Naive thymus-derived CD8-positive, alpha-beta T cell (primary cell): ENCODE data around the gene NEUROG1. TPM values are rescaled to one million over a fixed set of nuclear protein-coding genes. Genes with fewer than 3 reads are reported as not detected.
A peak's percentile ranks its signal among the peaks of the same experiment; 100 is the strongest.

Experiments used
- ATAC-seq, 2 donors: fragments of 150-1000 bp; cut with Tn5 transposase in 1 of 2; sonication (Bioruptor Pico), chemical (Tn5 transposase) in 1 of 2; 1 replicate in 1 of 2; 2 replicates in 1 of 2; pipeline ENCODE4 v1.10.0; 2021; ENCODE audit warnings: mild to moderate bottlenecking in 2 of 2, moderate library complexity in 2 of 2
- POLR2A ChIA-PET: fragments of 350-600 bp; sonication (Branson Sonifier 250); formaldehyde crosslinking; loops from one replicate; lab custom pipeline; 2021; ENCODE audit warnings: antibody characterized with exemption; lab: Charles Lee
- DNase-seq, 10 donors: peaks; one replicate each; pipeline versions ENCODE4 v3.0.0 to v3.0.0-alpha.2; 2020 to 2022
- H3K27ac Mint-ChIP-seq, 10 donors: one replicate each; pipeline ENCODE4 v1.8.0; 2020 to 2022; ENCODE audit warnings: mild to moderate bottlenecking in 10 of 10, mixed read lengths in 10 of 10, moderate library complexity in 4 of 10, inconsistent platforms in 1 of 10
- H3K27me3 Mint-ChIP-seq, 5 donors: one replicate each; pipeline ENCODE4 v1.8.0; 2021 to 2022; ENCODE audit warnings: mixed read lengths in 5 of 5
- H3K36me3 Mint-ChIP-seq, 3 donors: one replicate each; pipeline ENCODE4 v1.8.0; 2020 to 2022; ENCODE audit warnings: mixed read lengths in 3 of 3, mild to moderate bottlenecking in 2 of 3, inconsistent platforms in 1 of 3
- H3K4me1 Mint-ChIP-seq, 4 donors: one replicate each; pipeline ENCODE4 v1.8.0; 2021 to 2022; ENCODE audit warnings: mixed read lengths in 4 of 4
- H3K4me3 Mint-ChIP-seq, 10 donors: one replicate each; pipeline ENCODE4 v1.8.0; 2020 to 2022; ENCODE audit warnings: mild to moderate bottlenecking in 10 of 10, mixed read lengths in 10 of 10, moderate library complexity in 6 of 10, inconsistent platforms in 1 of 10
- H3K9me3 Mint-ChIP-seq, 9 donors: one replicate each; pipeline ENCODE4 v1.8.0; 2020 to 2022; ENCODE audit warnings: mixed read lengths in 9 of 9, mild to moderate bottlenecking in 3 of 9, inconsistent platforms in 1 of 9, moderate library complexity in 1 of 9
- polyA plus RNA-seq, 3 donors: library from polyadenylated mRNA; unstranded; fragments of 300-500 nt; fragmentation: Illumina TruSeq; gene quantifications; one replicate each; pipeline ENCODE4 v1.2.3, GENCODE V29; 2021
- total RNA-seq, 8 experiments: library from RNA in 2 of 8; stranded (reverse) in 2 of 8; gene quantifications; one replicate each; pipeline ENCODE4 v1.2.3 and lab custom pipeline; 2021 to 2026

NEUROG1 gene, protein sequence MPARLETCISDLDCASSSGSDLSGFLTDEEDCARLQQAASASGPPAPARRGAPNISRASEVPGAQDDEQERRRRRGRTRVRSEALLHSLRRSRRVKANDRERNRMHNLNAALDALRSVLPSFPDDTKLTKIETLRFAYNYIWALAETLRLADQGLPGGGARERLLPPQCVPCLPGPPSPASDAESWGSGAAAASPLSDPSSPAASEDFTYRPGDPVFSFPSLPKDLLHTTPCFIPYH
- total RNA-seq (not detected), polyA plus RNA-seq (not detected), total RNA-seq (lab: John Stamatoyannopoulos, UW) (0 reads per million in 6 experiments)

DNA sequence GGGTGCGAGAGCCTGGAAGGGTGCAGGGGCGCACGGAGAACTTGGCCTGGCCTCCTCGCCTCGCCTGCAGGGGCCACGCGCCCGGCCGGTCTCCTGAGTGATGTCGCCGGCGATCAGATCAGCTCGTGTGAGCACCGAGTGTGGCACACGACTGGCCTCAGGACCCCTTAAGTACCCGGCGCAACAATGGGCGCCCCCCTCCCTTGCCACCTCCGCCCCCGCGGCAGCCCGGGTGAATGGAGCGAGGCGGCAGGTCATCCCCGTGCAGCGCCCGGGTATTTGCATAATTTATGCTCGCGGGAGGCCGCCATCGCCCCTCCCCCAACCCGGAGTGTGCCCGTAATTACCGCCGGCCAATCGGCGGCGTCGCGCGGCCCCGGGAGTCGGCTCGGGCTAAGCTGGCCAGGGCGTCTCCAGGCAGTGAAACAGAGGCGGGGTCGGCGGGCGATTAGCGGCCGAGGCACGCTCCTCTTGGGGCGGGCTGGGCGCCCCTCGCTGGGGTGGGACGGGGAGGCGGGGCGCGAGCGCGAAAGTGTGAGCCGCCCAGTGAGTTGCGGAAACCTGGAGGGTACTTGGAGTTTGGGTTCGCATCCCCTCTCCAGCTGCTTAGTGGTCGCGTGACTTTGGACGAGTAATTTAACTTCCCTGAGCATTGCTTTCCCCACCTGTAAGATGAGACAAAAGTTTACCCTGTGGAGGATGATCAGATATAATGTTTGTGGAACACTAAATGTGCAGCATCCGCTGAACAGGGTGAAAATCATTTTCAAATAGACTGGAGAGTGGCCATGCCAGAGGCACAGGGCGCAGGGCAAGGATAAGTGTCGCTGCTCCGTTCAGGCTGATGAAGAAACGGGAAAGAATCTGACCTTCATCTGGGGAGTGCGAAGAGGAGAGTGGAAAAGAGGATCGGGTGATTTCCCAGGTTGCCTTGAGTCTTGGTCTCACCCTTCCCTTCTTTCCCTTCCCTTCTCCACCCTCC lies at the start of gene NEUROG1:
NEUROG1 (minus strand) TSS at position 145 of the 982 bp plus-strand sequence. CDS start 274 bp downstream, outside the sequence.
- ATAC-seq (no peak), DNase-seq (no peak)
- no peak within 1 kb of the TSS for H3K27ac Mint-ChIP-seq
- peak within 1 kb of the TSS in 4 of 10 donors; percentile 5 to 69 (median 41) for H3K4me3 Mint-ChIP-seq
- H3K36me3 Mint-ChIP-seq = no peaks in the 10 kb centered on the region
- peaks cover 41 to 95% (median 79%) of the 10 kb centered on the region in 5 donors for H3K27me3 Mint-ChIP-seq
- no peaks in the 10 kb centered on the region for H3K9me3 Mint-ChIP-seq
- H3K4me1 Mint-ChIP-seq = peaks cover 0 to 10% (median 8%) of the 10 kb centered on the region in 4 donors
- POLR2A ChIA-PET = no interaction called here

DNA sequence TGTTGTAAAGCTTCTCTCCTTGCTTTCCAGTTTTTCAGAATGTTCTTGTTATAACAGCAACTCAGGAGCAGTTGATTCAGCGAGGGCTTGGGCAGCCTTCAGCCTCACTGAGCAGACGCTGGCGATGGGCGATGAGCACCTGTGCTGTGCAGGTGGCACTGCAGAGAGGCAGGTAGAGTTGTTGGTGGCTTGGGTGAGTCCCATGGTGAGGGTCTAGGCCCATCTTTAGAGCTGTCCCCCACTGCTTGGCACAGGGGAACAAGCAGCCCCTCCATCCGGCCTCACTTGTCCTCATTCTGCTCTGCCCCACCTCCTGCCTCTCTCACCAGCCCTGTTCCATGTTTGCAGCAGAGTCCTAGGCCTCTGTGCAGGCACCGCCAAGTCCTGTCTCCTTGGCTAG lies 49.2 kb upstream of the NEUROG1 start:
- no peak for ATAC-seq
- peaks cover 0 to 2% (median 0%) of the 10 kb centered on the region in 9 donors for H3K9me3 Mint-ChIP-seq
- POLR2A ChIA-PET = no interaction called here
- DNase-seq = no peak
- no peak overlapping the region for H3K4me3 Mint-ChIP-seq
- no peaks in the 10 kb centered on the region for H3K36me3 Mint-ChIP-seq
- H3K27ac Mint-ChIP-seq = no peak overlapping the region
- H3K4me1 Mint-ChIP-seq = no peaks in the 10 kb centered on the region
- peaks cover 15 to 50% (median 30%) of the 10 kb centered on the region in 5 donors for H3K27me3 Mint-ChIP-seq

- no peak overlapping the region for H3K27ac Mint-ChIP-seq
- no peaks in the 10 kb centered on the region for H3K36me3 Mint-ChIP-seq
- H3K4me3 Mint-ChIP-seq = no peak overlapping the region
- peaks cover 20 to 57% (median 37%) of the 10 kb centered on the region in 5 donors for H3K27me3 Mint-ChIP-seq
- no peaks in the 10 kb centered on the region for H3K4me1 Mint-ChIP-seq
- no peak for ATAC-seq
- POLR2A ChIA-PET = no interaction called here
- no peak for DNase-seq
- H3K9me3 Mint-ChIP-seq = peaks cover 0 to 2% (median 0%) of the 10 kb centered on the region in 9 donors
Measured at GRCh38 chr5:135584276-135584675, 48.5 kb upstream of the NEUROG1 start.

GRCh38 chr5:135582099-135582781 lies 46.5 kb upstream of the NEUROG1 start:
- H3K4me1 Mint-ChIP-seq = peaks cover 0 to 2% (median 1%) of the 10 kb centered on the region in 4 donors
- peaks cover 28 to 73% (median 49%) of the 10 kb centered on the region in 5 donors for H3K27me3 Mint-ChIP-seq
- ATAC-seq (no peak), DNase-seq (no peak)
- H3K36me3 Mint-ChIP-seq = no peaks in the 10 kb centered on the region
- POLR2A ChIA-PET = no interaction called here
- H3K4me3 Mint-ChIP-seq = no peak overlapping the region
- H3K9me3 Mint-ChIP-seq = peaks cover 0 to 2% (median 0%) of the 10 kb centered on the region in 9 donors
- H3K27ac Mint-ChIP-seq = no peak overlapping the region

DNA sequence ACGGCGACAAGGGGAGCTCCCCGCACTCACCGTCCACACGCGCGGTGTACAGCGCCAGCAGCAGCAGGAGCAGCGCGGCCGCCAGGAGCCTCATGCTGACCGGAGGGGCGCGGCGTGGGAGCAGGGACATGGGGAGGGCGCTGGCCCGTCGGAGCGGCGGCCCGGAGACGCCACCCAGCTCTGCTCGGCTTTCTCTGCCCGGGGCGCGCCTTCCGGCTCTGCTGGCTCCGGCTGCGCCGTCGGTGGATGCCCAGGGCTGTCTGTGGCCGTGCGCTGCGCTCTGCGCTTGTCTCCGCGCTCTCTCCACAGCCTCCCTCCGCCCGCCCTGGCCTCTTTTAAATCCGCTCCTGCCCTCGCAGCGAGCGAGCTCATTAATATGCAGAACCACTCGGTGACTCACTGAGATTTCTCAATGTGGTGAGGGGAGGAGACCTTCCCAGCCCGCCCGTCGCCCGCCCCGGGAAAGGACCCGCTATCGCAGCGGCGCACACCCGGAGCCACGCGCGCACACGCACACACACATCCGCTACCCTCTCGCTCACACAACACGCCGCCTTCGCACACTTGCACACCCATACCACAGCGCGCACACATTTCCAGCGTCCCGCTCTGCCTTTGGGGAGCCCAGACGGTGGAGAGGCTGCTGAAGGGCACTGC lies 43.0 kb upstream of the NEUROG1 start, which contains the start of gene CXCL14:
CXCL14 (minus strand) TSS at position 307 of the 657 bp plus-strand sequence; CDS start at position 94, 213 bp downstream.
- DNase-seq (no peak), ATAC-seq (no peak)
- no peaks in the 10 kb centered on the region for H3K36me3 Mint-ChIP-seq
- peaks cover 0 to 2% (median 0%) of the 10 kb centered on the region in 9 donors for H3K9me3 Mint-ChIP-seq
- H3K27me3 Mint-ChIP-seq = peaks cover 31 to 74% (median 49%) of the 10 kb centered on the region in 5 donors
- H3K4me3 Mint-ChIP-seq = peak within 1 kb of the TSS in 1 of 10 donors; percentile 30
- H3K4me1 Mint-ChIP-seq = peaks cover 0 to 2% (median 1%) of the 10 kb centered on the region in 4 donors
- H3K27ac Mint-ChIP-seq = no peak within 1 kb of the TSS
- POLR2A ChIA-PET = no interaction called here

GRCh38 chr5:135578305-135578684 lies 42.5 kb upstream of the NEUROG1 start:
- POLR2A ChIA-PET = no interaction called here
- H3K27me3 Mint-ChIP-seq = peaks cover 31 to 73% (median 47%) of the 10 kb centered on the region in 5 donors
- peaks cover 0 to 2% (median 0%) of the 10 kb centered on the region in 9 donors for H3K9me3 Mint-ChIP-seq
- no peaks in the 10 kb centered on the region for H3K36me3 Mint-ChIP-seq
- H3K4me3 Mint-ChIP-seq = no peak overlapping the region
- H3K4me1 Mint-ChIP-seq = peaks cover 0 to 2% (median 1%) of the 10 kb centered on the region in 4 donors
- ATAC-seq (no peak), DNase-seq (no peak)
- H3K27ac Mint-ChIP-seq = no peak overlapping the region

DNA sequence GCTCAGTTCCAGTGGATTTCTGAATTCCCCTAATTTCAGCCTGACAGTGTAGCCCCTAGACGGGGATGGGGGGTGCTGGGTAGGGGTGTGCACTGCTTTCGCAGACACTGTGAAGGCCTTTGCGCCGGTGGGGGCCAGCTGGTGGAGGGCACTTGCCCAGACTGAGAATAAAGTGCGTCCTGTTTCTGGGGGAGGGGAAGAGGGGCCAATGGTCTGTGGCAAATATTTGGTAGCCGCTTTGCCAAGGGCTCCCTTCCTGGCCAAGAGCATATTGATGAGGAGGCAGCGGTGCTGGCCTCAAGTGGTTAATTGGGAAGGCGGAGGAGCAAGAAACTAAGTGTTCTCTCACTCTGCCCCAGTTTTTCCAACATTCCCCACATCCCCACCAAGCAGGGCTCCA lies 41.7 kb upstream of the NEUROG1 start:
- Mint-ChIP-seq H3K36me3 (no peaks in the 10 kb centered on the region), H3K27ac (no peak overlapping the region), H3K4me1 (peaks cover 0 to 2% (median 1%) of the 10 kb centered on the region in 4 donors), H3K9me3 (peaks cover 0 to 2% (median 0%) of the 10 kb centered on the region in 9 donors), H3K27me3 (peaks cover 27 to 73% (median 46%) of the 10 kb centered on the region in 5 donors), H3K4me3 (no peak overlapping the region)
- ATAC-seq (no peak), DNase-seq (no peak)
- POLR2A ChIA-PET = no interaction called here

DNA sequence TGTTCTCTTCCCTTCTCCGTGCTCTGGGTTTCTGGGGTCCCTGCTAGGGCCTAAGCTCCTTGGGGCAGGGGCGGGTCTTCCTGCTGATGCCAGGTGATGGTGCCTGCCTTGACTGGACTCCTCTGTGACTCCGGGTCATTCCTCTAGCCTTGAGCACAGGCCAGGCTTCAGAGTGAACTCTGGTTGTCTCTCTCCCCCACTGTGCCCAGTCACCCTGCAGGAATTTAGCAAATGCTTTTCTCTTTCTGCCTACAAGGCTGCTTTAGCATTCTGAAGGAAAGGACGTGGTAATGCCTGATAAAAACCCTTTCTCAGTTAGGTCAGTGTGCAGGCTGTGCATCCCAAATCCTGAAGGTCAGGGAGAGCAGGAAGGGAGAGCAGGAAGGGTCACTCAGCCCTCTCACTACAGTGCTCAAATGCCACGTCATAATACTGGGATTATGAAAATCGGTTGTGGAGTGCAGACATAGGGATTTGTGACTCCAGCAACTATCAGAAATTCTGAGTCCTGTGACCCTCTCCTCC lies 40.4 kb upstream of the NEUROG1 start:
- Mint-ChIP-seq H3K4me1 (peaks cover 0 to 2% (median 1%) of the 10 kb centered on the region in 4 donors), H3K27me3 (peaks cover 21 to 70% (median 42%) of the 10 kb centered on the region in 5 donors), H3K9me3 (peaks cover 0 to 2% (median 0%) of the 10 kb centered on the region in 9 donors), H3K4me3 (no peak overlapping the region), H3K36me3 (no peaks in the 10 kb centered on the region), H3K27ac (no peak overlapping the region)
- POLR2A ChIA-PET = no interaction called here
- ATAC-seq (no peak), DNase-seq (no peak)

DNA sequence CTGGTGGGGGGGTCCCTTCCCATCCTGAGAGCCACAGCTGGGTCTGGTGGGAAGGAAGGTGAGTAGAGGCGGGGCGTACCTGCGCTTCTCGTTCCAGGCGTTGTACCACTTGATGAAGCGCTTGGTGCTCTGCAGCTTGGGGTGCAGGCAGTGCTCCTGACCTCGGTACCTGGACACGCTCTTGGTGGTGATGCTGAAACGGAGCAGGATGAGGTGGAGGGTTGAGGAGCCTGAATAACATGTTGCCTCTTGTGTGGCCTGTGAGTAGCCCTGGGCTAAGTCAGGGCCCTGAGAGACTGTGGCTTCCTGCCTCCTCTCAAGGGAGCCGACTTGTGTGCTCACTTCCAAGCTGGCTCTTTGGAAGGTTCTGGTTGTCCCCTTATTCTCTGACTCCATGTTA lies 38.7 kb upstream of the NEUROG1 start:
- Mint-ChIP-seq H3K36me3 (no peaks in the 10 kb centered on the region), H3K9me3 (no peaks in the 10 kb centered on the region), H3K4me3 (no peak overlapping the region), H3K27me3 (peaks cover 14 to 54% (median 27%) of the 10 kb centered on the region in 5 donors), H3K4me1 (peaks cover 0 to 2% (median 1%) of the 10 kb centered on the region in 4 donors), H3K27ac (no peak overlapping the region)
- POLR2A ChIA-PET = no interaction called here
- ATAC-seq (no peak), DNase-seq (no peak)

GRCh38 chr5:135571902-135572301 lies 36.1 kb upstream of the NEUROG1 start:
- no peaks in the 10 kb centered on the region for H3K36me3 Mint-ChIP-seq
- DNase-seq (no peak), ATAC-seq (no peak)
- H3K4me3 Mint-ChIP-seq = no peak overlapping the region
- H3K27me3 Mint-ChIP-seq = peaks cover 9 to 44% (median 13%) of the 10 kb centered on the region in 5 donors
- POLR2A ChIA-PET = no interaction called here
- no peaks in the 10 kb centered on the region for H3K9me3 Mint-ChIP-seq
- H3K27ac Mint-ChIP-seq = no peak overlapping the region
- no peaks in the 10 kb centered on the region for H3K4me1 Mint-ChIP-seq

DNA sequence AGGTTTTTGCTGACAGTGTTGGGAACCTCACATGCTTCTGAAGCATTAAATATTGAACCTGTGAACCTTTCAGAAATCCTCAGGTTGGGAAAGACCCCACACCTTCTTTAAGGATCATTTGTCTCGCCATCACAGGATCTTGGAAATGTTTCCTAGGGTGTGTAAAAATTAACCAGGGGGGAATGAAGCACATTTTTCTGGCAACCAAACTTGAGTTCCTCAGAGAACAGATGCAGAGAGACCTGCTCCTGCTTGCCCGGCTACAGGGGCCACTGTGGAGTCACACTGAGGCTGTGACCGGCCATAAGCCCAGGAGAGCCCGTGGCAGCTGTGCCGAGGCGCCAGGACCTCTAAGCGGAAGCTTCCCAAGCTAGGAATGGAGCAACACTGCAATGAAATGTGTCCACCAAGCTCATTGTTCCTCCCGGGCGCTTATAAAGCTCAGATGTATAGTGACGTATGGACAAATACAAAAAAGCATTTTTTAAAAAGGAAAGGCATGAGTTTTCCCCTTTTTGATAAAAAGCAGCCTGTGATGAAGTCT lies 35.4 kb upstream of the NEUROG1 start:
- ATAC-seq (no peak), DNase-seq (no peak)
- H3K27me3 Mint-ChIP-seq = peaks cover 8 to 47% (median 13%) of the 10 kb centered on the region in 5 donors
- no peaks in the 10 kb centered on the region for H3K9me3 Mint-ChIP-seq
- POLR2A ChIA-PET = no interaction called here
- H3K27ac Mint-ChIP-seq = no peak overlapping the region
- H3K4me1 Mint-ChIP-seq = peaks cover 0 to 2% (median under 1%) of the 10 kb centered on the region in 4 donors
- H3K4me3 Mint-ChIP-seq = no peak overlapping the region
- H3K36me3 Mint-ChIP-seq = no peaks in the 10 kb centered on the region
